Stimulated activated CD8-positive, alpha-beta memory T cell treated with anti-CD3 and anti-CD28 coated beads, Interleukin-4, amount 100 ng/mL, for 24 hours (primary cell): Measurements from ENCODE around the gene ZNF221.
"Not testable (repeated sequence)": the region's sequence is repeated elsewhere in the genome, so short reads cannot be mapped to it uniquely, and the experiment has no call there.

ENCODE experiments used
- DNase-seq: peaks from one replicate; pipeline ENCODE4 v3.0.0-alpha.2; 2020; ENCODE audit warnings: low read depth

The ZNF221 gene

GRCh38 chr19:43950834-43951645 is at the start of gene ZNF221:
Gene ZNF221 (plus strand): TSS chr19:43951228. CDS start chr19:43962727, 11,499 bp downstream.
- DNase-seq: peak; percentile 44

- peak; percentile 60 for DNase-seq
Observed at GRCh38 chr19:43901395-43902390, 49.3 kb upstream of the ZNF221 start.

GRCh38 chr19:43902399-43902798 is 48.6 kb upstream of the ZNF221 start:
- DNase-seq: no peak

DNA sequence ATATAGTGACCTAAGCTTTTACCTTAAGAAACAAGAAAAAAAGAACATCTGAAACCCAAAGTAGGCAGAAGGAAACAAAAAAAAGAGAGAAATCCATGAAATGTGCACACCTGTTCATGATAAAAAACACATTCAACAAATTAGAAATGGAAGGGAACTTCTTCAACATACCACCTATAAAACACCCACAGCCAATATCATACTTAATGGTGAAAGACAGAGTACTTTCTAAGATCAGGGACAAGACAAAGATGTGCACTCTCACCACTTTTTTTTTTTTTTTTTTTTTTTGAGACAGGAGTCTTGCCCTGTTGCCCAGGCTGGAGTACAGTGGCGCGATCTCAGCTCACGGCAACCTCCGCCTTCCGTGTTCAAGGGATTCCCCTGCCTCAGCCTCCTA is 45.1 kb upstream of the ZNF221 start:
- no peak for DNase-seq

DNA sequence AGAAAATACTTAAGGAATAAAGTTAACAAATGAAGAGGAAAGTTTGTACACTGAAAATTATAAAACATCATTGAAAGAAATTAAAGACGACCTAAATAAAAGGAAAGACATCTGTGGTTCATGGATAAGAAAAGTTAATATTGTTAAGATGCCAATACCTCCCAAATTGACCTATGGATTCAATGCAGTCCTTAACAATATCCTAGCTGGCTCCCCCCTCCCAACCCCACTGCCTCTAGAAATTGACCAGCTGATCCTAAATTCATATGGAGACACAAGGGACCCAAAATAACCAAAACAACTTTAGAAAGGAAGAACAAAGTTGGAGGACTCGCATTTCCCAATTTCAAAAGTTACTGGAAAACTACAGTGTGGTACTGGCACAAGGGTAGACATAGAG is 44.3 kb upstream of the ZNF221 start:
- no peak for DNase-seq

DNA sequence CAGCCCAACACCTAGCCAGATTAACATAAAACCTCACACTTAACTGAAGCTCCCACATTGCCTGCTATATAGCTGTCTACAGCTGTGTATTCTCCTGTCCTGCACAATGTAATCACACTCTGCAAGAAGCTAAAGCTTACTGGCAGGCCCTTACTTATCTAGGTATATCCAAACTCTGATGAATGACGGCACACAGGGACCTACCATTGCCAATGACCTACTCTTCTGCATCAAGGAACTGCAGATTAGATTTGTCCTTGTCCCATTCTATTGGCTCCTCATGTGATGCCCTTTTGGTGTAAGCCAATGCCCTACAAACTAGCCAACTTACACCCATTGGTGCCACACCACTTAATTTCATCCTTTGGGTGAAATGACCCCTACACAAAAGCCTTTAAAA is 42.4 kb upstream of the ZNF221 start:
- DNase-seq: no peak

DNA sequence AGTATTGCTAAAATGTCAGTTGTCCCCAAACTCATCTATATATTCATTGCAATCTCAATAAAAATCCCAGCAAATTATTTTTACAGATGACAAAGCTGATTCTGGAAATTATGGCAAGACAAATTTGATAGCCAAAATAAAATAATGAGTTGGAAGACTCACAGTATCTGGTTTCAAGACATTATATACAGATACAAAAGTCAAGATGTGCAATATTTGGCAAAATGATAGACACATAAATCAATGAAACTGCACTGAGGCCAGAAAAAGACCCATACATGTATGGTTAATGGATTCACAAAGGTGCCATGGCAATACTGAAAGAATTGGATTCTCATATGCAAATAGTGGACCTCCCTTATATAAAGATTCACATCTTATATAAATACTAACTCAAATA is 40.1 kb upstream of the ZNF221 start:
- DNase-seq: no peak

GRCh38 chr19:43913383-43913782 is 37.6 kb upstream of the ZNF221 start:
- DNase-seq: no peak

GRCh38 chr19:43914051-43914450 is 37.0 kb upstream of the ZNF221 start:
- DNase-seq: no peak

- no peak for DNase-seq
Observed at GRCh38 chr19:43923875-43924274, 27.2 kb upstream of the ZNF221 start.

DNA sequence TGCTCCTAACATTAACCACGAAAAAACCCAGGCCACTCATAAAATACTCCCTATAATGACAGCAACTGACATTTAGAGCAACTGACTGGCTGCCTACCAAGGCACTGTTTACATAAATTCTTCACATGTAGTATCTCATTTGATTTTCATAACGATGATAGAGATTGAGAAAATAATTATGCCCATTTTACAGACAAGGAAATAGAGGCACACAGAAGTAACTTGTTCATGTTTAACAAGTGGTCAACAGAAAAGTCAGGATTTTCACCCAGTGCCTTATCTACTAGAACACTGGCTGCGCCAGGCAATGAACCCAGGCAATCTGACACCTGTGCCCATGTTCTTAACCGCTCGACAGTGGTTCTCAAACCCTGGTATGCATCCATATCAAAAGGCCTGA is 22.2 kb upstream of the ZNF221 start:
- no peak for DNase-seq

- DNase-seq: no peak
Observed at GRCh38 chr19:43934055-43934984, 16.7 kb upstream of the ZNF221 start.

GRCh38 chr19:43934985-43935708 is 15.9 kb upstream of the ZNF221 start, which contains the start of gene ZNF45:
Gene ZNF45 (minus strand): TSS chr19:43935282. CDS start chr19:43922185, 13,097 bp downstream.
- DNase-seq: peak; percentile 81

DNA sequence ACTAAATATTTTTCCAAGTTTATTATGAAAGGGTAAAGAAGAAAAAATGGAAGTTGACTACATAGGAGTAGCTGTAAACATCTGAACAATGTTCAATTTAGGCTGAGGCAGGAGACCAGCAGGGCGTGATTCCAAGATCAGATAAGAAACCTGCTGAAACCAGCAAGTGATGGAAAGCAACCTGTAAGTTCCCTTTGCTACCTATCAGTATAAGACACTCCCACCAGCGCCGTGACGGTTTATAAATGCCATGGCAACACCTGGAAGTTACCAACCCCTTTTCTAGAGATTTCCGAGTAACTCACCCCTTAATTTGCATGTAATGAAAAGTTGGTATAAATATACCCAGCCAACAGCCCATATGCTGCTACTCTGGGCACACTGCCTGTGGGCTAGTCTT is 14.8 kb upstream of the ZNF221 start:
- no peak for DNase-seq

DNA sequence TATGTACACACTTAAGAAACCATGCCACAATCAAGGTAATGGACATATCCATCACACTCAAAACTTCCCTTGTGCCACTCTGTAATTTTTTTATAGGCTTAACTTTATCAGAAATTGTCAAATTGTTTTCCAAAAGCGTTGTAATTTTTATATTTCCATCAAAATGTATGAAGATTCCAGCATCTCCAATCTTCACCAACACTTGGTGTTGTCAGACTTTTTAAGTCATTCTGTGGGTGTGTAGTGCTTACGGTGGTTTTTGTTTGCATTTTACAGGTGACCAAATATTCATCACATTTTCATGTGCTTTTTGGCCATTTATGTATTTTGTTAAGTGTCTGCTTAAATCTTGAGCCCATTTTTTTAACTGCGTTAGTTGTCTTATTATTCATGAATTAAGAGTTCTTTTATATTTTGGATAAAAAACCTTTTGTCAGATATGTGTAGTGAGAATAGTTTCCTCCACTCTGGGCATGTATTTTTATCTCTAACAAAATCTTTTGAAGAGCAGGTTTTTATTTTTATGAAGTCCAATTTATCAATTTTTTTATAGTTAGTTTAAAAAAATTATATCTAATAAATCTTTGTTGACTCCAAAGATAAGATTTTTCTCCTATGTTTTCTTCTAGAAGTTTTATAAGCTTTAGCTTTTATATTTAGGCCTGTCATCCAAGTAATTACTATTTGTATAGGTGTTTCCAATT is 11.3 kb upstream of the ZNF221 start:
- DNase-seq: no peak

DNA sequence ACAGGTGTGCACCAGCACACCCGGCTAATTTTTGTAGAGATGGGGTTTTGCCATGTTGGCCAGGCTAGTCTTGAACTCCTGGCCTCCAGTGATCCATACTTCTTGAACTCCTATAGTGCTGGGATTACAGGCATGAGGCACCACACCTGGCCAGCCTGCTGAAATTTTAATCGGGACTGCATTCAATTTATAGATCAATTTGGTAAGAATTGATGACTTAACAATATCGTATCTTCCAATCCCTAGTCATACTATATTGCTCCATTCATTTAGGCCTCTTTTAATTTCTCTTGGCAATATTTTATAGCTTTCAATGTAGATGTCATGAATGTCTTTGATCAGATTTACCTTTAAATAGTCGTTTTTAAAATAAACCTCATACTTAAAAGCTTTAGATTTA is 10.3 kb upstream of the ZNF221 start:
- DNase-seq: no peak

DNA sequence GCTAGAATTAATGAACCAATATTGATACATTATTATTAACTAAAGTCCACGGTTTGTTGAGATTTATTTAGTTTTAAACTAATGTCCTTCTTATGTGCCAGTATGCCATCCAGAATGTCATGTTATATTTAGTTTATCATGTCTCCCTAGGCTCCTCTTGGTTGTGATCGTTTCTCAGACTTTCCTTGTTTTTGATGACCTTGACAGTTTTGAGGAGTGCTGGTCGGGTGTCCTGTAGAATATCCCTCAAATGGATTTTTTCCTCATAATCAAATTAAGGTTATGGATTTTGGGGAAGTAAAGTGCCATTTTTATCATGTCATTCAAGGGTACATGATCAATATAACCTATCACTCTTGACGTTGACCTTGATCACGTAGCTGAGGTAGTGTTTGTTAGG is 9.8 kb upstream of the ZNF221 start:
- no peak for DNase-seq

DNA sequence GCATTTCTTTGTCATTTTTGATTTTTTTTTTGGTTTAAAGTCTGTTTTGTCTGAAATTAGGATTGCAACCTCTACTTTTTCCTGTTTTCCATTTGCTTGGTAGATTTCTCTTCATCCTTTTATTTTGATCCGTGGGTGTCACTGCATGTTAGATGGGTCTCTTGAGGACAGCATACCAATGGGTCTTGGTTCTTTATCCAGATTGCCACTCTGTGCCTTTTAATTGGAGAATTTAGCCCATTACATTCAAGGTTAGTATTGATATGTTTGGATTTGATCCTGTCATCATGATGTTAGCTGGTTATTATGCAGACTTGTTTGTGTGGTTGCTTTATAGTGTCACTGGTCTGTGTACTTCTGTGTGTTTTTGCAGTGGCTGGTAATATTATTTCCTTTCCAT is 3.6 kb upstream of the ZNF221 start:
- not testable (repeated sequence) for DNase-seq

DNA sequence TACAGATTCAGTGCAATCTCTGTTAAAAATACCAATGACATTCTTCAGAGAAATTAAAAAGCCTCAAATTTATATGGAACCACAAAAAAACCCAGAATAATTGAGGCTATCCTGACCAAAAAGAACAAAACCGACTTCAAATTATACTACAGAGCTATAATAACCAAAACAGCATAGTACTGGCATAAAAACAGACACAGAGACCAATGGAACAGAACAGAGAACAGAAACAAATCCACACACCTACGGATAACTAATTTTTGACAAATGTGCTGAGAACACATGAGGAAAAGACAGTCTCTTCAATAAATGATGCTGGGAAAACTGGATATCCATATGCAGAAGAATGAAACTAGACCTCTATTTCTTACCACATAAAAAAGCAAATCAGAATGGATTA is 1.2 kb upstream of the ZNF221 start:
- DNase-seq: not testable (repeated sequence)

DNA sequence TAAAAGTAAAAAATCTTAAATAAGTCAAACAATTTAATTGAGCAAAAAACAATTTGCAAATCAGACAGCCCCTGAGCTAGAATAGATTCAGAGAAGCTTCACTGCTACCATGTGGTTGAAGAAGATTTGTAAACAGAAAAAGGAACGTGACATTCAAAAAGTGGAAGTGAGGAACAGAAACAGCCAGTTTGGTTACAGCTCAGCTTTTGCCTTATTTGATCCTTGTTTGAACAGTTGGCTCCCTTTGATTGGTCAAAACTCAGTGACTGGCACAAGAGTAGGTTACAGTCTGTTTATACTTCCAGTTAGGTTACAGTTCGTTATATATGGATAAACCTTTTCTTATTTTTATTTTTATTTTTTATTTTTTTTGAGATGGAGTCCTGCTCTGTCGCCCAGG is 5.8 kb downstream of the ZNF221 start:
- no peak for DNase-seq
